ENCODE measurements around the gene GIPR.

GIPR gene

DNA sequence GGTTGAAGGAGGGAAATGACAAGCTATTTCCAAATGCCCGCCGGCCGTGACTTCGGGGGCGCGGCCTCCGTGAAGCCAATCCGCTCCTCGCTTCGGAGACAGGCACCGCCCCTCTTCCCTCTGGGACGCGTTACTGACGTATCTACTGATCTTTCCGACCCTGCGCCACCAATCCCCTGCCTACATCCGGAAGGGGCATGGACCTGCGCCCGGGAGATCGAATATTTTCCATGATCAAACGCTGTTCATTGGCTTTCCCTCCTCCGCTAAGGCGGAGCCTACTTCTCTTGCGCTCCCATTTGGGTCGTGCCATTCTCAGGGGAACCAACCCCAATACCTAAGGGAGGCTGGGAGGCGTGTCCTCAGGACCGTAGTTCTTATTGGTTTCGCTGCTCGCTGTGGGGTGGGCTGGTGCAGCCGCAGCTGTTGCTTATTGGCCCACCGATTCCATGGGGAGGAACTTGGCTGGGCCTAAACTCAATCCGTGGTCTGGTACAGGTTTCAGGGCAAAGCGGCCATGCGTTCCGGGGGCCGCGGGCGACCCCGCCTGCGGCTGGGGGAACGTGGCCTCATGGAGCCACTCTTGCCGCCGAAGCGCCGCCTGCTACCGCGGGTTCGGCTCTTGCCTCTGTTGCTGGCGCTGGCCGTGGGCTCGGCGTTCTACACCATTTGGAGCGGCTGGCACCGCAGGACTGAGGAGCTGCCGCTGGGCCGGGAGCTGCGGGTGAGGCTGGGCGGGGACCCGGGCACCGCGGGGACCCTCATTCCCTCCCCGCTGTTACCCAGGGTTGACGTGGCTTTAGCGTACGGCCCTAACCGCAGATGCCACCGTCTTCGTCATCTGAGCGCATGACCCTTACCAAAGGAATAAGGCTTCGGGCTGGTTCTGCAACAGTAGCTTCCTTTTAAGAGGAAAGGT lies 24.4 kb downstream of the GIPR start, which contains the start of gene QPCTL:
Gene QPCTL, plus strand, starts transcription at position 480 of the 919 bp plus-strand sequence. Its CDS starts 38 bp downstream, at position 518.
- H3K4me3 ChIP-seq, result peak within 1 kb of the TSS; percentile 83
- peak within 1 kb of the TSS; percentile 71 for H3K27ac ChIP-seq
- no peaks in the 10 kb centered on the region for H3K9me3 ChIP-seq (ENCODE audit: low read depth, low read length)
- peaks cover 19% of the 10 kb centered on the region for H3K36me3 ChIP-seq (ENCODE audit: insufficient read depth, low read length)
- H3K9ac ChIP-seq (ENCODE audit: insufficient read length), result peak within 1 kb of the TSS; percentile 98
- peak; percentile 99 for DNase-seq (ENCODE audit: low read depth, low spot score)
- TF ChIP-seq POLR2AphosphoS5 (IDR thresholded peaks at IDR 0.05; ENCODE audit: borderline replicate concordance, low read depth, low read length) (peak; percentile 87), FOXP2 (optimal IDR thresholded peaks at IDR 0.05; ENCODE audit: control extremely low read depth, extremely low read length, insufficient read depth) (peak; percentile 33), EZH2 (IDR thresholded peaks at IDR 0.05) (no peak)

DNA sequence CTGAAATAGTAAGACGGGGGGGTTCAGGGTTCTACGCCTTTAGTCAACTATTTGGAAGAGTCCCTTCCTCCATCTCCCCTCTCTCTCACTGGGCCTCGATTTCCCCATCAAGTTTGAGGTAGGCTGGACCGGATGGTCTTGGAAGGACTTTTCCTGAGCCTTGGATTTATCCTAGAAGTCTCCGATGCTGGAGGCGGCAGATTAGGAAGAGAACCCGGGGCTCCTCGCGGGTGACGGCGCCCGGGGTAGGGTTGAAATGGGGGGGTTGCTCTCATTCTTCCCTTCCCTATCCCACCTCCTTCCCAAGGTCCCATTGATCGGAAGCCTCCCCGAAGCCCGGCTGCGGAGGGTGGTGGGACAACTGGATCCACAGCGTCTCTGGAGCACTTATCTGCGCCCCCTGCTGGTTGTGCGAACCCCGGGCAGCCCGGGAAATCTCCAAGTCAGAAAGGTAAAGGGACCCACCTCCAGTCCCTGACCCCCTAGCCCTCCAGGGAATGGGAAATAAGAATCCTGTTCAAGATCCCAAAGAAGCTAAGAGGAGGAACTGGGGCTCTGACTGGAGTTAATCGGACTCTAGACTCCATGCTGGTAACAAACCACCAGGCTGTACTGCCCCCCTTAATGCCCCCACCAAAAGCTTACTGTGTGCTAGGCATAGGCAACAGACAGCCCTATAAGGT lies 25.2 kb downstream of the GIPR start:
- H3K9me3 ChIP-seq (ENCODE audit: low read depth, low read length), result no peaks in the 10 kb centered on the region
- peak overlapping the region; percentile 83 for H3K4me3 ChIP-seq
- H3K36me3 ChIP-seq (ENCODE audit: insufficient read depth, low read length), result peaks cover 11% of the 10 kb centered on the region
- no peak overlapping the region for H3K27ac ChIP-seq
- TF ChIP-seq POLR2AphosphoS5 (IDR thresholded peaks at IDR 0.05; ENCODE audit: borderline replicate concordance, low read depth, low read length) (no peak), FOXP2 (optimal IDR thresholded peaks at IDR 0.05; ENCODE audit: control extremely low read depth, extremely low read length, insufficient read depth) (no peak), EZH2 (IDR thresholded peaks at IDR 0.05) (no peak)
- no peak for DNase-seq (ENCODE audit: low read depth, low spot score)
- H3K9ac ChIP-seq (ENCODE audit: insufficient read length), result peak overlapping the region; percentile 82

DNA sequence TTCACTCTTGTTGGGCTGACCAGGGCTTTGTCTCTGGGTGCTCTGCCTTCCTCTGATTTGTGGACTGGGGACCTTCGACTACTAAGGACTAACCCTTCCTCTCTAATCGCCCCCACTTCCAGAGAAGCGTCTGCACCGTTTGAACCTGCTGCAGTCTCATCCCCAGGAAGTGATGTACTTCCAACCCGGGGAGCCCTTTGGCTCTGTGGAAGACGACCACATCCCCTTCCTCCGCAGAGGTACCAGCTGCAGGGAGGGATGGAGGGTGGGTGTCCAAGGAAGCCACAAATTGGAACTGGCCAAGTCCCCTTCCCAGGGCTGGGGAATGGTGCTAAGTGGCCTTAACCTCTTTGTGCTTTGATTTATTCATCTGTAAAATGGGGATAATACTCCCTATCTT lies 33.7 kb downstream of the GIPR start:
- Histone ChIP-seq H3K36me3 (ENCODE audit: insufficient read depth, low read length) (peaks cover 3% of the 10 kb centered on the region; the same call in 1 of the 2 replicates), H3K4me3 (no peak overlapping the region), H3K9me3 (ENCODE audit: low read depth, low read length) (no peaks in the 10 kb centered on the region), H3K27ac (no peak overlapping the region), H3K9ac (ENCODE audit: insufficient read length) (no peak overlapping the region)
- DNase-seq (ENCODE audit: low read depth, low spot score), result no peak
- no peak for TF ChIP-seq EZH2 (IDR thresholded peaks at IDR 0.05)
- no peak for TF ChIP-seq FOXP2 (optimal IDR thresholded peaks at IDR 0.05; ENCODE audit: control extremely low read depth, extremely low read length, insufficient read depth)
- no peak for TF ChIP-seq POLR2AphosphoS5 (IDR thresholded peaks at IDR 0.05; ENCODE audit: borderline replicate concordance, low read depth, low read length)

DNA sequence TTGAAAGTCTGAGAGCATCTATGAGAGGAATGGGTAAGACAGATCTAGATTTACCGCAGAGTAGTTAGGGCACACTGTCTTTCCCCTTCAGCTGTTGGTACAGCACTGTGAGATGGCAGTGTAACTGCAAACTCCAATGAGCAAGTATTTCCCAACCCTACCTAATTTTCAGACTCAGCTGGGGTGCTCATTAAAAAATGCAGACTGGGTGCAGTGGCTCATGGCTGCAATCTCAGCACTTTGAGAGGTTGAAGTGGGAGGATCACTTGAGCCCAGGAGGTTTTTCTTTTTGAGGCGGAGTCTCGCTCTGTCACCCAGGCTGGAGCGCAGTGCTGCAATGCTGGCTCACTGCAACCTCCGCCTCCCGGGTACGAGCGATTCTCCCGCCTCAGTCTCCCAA lies 37.1 kb downstream of the GIPR start:
- H3K36me3 ChIP-seq (ENCODE audit: insufficient read depth, low read length), result peaks cover 3% of the 10 kb centered on the region; the same call in 1 of the 2 replicates

DNA sequence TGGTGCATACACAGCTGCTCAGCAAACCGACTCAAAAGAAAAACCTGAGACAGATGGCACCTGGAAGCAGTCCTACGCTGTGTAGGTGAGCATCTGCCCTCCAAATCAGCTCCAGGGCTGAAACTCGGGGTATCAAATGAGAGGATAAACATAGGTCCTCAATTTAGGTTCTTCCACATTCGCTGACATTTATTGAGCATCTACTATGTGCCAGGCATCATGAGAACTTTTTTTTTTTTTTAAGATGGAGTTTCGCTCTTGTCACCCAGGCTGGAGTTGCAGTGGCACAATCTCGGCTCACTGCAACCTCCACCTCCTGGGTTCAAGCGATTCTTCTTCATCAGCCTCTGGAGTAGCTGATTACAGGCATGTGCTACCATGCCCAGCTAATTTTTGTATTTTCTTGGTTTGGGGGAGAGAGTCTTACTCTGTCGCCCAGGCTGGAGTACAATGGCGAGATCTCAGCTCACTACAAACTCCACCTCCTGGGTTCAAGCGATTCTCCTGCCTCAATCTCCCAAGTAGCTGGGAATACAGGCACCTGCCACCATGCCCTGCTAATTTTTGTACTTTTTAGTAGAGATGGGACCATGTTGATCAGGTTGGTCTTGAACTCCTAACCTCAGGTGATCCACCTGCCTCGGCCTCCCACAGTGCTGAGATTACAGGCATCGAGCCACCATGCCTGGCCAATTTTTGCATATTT lies 37.8 kb downstream of the GIPR start:
- DNase-seq (ENCODE audit: low read depth, low spot score), result no peak
- no peak for TF ChIP-seq POLR2AphosphoS5 (IDR thresholded peaks at IDR 0.05; ENCODE audit: borderline replicate concordance, low read depth, low read length)
- Histone ChIP-seq H3K27ac (no peak overlapping the region), H3K36me3 (ENCODE audit: insufficient read depth, low read length) (peaks cover 3% of the 10 kb centered on the region; the same call in 1 of the 2 replicates), H3K9ac (ENCODE audit: insufficient read length) (no peak overlapping the region), H3K9me3 (ENCODE audit: low read depth, low read length) (no peaks in the 10 kb centered on the region), H3K4me3 (no peak overlapping the region)

More for the DNA sequence above, 37.1 kb downstream of the GIPR start:
- no peak for TF ChIP-seq FOXP2 (optimal IDR thresholded peaks at IDR 0.05; ENCODE audit: control extremely low read depth, extremely low read length, insufficient read depth)
- no peak for TF ChIP-seq EZH2 (IDR thresholded peaks at IDR 0.05)
- TF ChIP-seq POLR2AphosphoS5 (IDR thresholded peaks at IDR 0.05; ENCODE audit: borderline replicate concordance, low read depth, low read length), result no peak; the same call in 1 of the 2 replicates
- Histone ChIP-seq H3K27ac (peak overlapping the region; percentile 44), H3K4me3 (no peak overlapping the region), H3K9me3 (ENCODE audit: low read depth, low read length) (no peaks in the 10 kb centered on the region), H3K9ac (ENCODE audit: insufficient read length) (no peak overlapping the region)
- DNase-seq (ENCODE audit: low read depth, low spot score), result peak; percentile 65

DNA sequence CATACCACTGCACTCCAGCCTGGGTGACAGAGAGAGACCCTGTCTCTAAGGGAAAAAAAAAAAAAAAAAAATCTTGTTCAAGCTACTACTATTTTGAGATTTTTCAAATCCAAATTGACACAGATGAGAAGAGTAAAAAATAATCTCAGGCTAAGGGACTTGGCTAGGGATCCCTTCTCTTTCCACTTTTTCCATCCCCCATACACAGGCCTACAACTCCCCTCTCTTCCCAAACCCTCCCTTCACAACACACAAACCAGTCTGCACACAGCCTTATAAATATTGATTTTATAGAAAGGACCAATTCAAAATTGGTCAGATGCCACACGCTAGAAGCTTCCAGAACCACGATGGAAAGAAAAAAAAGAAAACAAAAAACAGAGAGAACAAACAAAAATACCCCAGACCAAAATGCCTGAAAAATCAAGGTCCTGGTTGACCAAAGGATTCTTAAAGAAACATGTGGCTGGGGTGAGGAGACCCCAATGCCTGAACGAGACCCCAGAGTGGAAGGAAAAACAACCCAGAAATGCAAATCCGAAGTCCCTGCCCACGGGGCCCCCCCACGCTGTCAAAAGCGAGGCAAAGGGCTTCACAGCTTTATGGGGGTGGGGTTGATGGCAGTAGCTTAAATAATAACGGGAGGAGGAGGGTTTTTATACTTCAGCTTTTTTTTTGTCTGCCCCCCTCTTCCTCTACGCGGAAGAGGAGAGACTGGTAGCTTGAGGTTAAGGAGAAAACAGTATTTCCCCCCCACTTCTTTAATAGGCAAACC lies 42.5 kb downstream of the GIPR start:
- TF ChIP-seq FOXP2 (optimal IDR thresholded peaks at IDR 0.05; ENCODE audit: control extremely low read depth, extremely low read length, insufficient read depth) (no peak), EZH2 (IDR thresholded peaks at IDR 0.05) (no peak), POLR2AphosphoS5 (IDR thresholded peaks at IDR 0.05; ENCODE audit: borderline replicate concordance, low read depth, low read length) (no peak)
- Histone ChIP-seq H3K27ac (peak overlapping the region; percentile 56), H3K36me3 (ENCODE audit: insufficient read depth, low read length) (peaks cover 7% of the 10 kb centered on the region; the same call in 1 of the 2 replicates), H3K9me3 (ENCODE audit: low read depth, low read length) (no peaks in the 10 kb centered on the region), H3K9ac (ENCODE audit: insufficient read length) (no peak overlapping the region), H3K4me3 (no peak overlapping the region)
- no peak for DNase-seq (ENCODE audit: low read depth, low spot score)

DNA sequence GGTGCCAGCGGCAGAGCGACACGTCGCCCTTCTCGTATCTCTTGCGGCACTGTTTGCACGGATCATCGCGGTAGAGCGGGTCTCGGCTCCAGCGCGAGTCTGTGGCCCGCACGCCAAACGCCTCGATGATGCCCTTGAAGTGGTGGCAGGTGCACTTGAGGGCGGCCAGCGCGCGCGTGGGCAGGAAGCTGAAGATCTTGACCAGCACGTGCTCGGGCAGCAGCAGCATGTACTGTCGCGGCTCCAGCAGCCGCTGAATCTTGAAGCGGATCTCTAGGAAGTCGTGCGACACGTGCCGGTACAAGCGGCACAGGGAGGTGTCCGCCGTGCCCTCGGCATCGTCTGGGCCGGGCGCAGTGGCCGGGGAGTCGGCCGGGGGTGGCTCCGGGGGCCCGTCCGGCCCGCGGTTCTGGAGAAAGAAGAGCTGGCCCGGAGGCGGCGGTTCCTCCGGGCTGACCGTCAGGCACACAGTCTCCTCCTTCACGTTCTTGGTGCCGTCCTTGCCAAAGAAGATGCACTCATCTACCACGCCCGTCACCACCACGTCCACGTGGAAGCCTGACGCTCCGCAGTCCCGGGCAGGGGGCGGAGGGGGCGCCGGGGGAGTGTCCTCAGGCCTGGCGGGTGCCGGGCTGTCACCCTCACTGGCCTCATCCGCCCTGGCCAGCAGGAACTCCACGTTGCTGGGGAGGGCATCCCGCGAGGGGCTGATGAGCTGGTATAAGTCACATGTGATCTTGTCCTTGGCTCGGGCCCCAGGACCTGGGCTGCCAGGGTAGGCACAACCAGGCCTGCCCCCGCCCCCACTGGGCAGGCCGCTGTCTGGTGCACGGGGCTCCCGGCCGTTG lies 44.1 kb downstream of the GIPR start:
- DNase-seq (ENCODE audit: low read depth, low spot score), result no peak
- H3K27ac ChIP-seq, result no peak overlapping the region

More for the DNA sequence above, 44.1 kb downstream of the GIPR start:
- TF ChIP-seq EZH2 (IDR thresholded peaks at IDR 0.05), result no peak
- TF ChIP-seq FOXP2 (optimal IDR thresholded peaks at IDR 0.05; ENCODE audit: control extremely low read depth, extremely low read length, insufficient read depth), result no peak
- TF ChIP-seq POLR2AphosphoS5 (IDR thresholded peaks at IDR 0.05; ENCODE audit: borderline replicate concordance, low read depth, low read length), result no peak
- Histone ChIP-seq H3K4me3 (no peak overlapping the region), H3K9ac (ENCODE audit: insufficient read length) (no peak overlapping the region), H3K36me3 (ENCODE audit: insufficient read depth, low read length) (peaks cover 7% of the 10 kb centered on the region; the same call in 1 of the 2 replicates), H3K9me3 (ENCODE audit: low read depth, low read length) (no peaks in the 10 kb centered on the region)

All from SK-N-MC (cell line).